SK-N-SH (cell line): ENCODE measurements around the gene GLOD4. TPM values are rescaled to one million over a fixed set of nuclear protein-coding genes. Genes with fewer than 3 reads are reported as not detected.

Experiments used
- CTCF ChIA-PET: fragments of 300-600, 350-600 bp; formaldehyde crosslinking; extraction: SDS; loops from one replicate; lab custom pipeline; 2021; lab: Yijun Ruan, JAX
- POLR2A ChIA-PET: fragments of 350-600 bp; sonication (Branson Sonifier 250); formaldehyde crosslinking; extraction: SDS; loops from one replicate; lab custom pipeline; 2020; ENCODE audit warnings: antibody characterized with exemption, inconsistent platforms; lab: Yijun Ruan, JAX
- DNase-seq: peaks from one replicate; pipeline ENCODE4 v3.0.0; 2012
- H2AFZ ChIP-seq: fragments of 200-600 bp; sonication (generic); 2 replicates; pipeline ENCODE4 v1.8.1; 2016; ENCODE audit warnings: antibody characterized with exemption, mild to moderate bottlenecking, low read depth
- H3F3A ChIP-seq: fragments of 200-600 bp; sonication (generic); replicated peaks from 2 replicates; pipeline ENCODE3; 2016; ENCODE audit warnings: antibody characterized with exemption, mild to moderate bottlenecking; ENCODE audit not compliant: insufficient read depth
- H3K27ac ChIP-seq, 2 experiments: fragments of 200-500 bp in 1 of 2; fragments of 200-600 bp in 1 of 2; sonication (Bioruptor generic) in 1 of 2; sonication (generic), shearing (Covaris generic) in 1 of 2; 2 replicates each; pipeline versions ENCODE4 v1.5.1 to v1.6.1; 2014 to 2016; ENCODE audit warnings: low read depth in 2 of 2, inconsistent platforms in 1 of 2, low read length in 1 of 2, mild to moderate bottlenecking in 1 of 2, mixed read lengths in 1 of 2
- H3K27me3 ChIP-seq: fragments of 200-600 bp; sonication (generic), shearing (Covaris generic); 2 replicates; pipeline ENCODE4 v1.6.1; 2016; ENCODE audit warnings: mixed run types; ENCODE audit not compliant: insufficient read depth
- H3K36me3 ChIP-seq, 2 experiments: fragments of 200-500 bp in 1 of 2; fragments of 200-600 bp in 1 of 2; sonication (Bioruptor generic) in 1 of 2; sonication (generic) in 1 of 2; replicated peaks in 1 of 2; 2 replicates each; pipeline versions ENCODE3 to v1.5.1; 2014 to 2016; ENCODE audit warnings: low read length in 1 of 2, mild to moderate bottlenecking in 1 of 2; ENCODE audit not compliant: insufficient read depth in 2 of 2, control insufficient read depth in 1 of 2
- H3K4me1 ChIP-seq, 2 experiments: fragments of 200-500 bp in 1 of 2; fragments of 200-600 bp in 1 of 2; sonication (Bioruptor generic) in 1 of 2; sonication (generic), shearing (Covaris generic) in 1 of 2; 2 replicates each; pipeline versions ENCODE4 v1.5.1 to v1.6.1; 2014 to 2016; ENCODE audit warnings: low read depth in 1 of 2, low read length in 1 of 2, mixed run types in 1 of 2; ENCODE audit not compliant: insufficient read depth in 2 of 2, control insufficient read depth in 1 of 2
- H3K4me2 ChIP-seq: fragments of 200-600 bp; sonication (generic), shearing (Covaris generic); 2 replicates; pipeline ENCODE4 v1.6.1; 2017; ENCODE audit warnings: mixed run types
- H3K4me3 ChIP-seq, 2 experiments: fragments of 200-500 bp in 1 of 2; fragments of 200-600 bp in 1 of 2; sonication (Bioruptor generic) in 1 of 2; sonication (generic), shearing (Covaris generic) in 1 of 2; 2 replicates each; pipeline versions ENCODE4 v1.5.1 to v1.8.1; 2014 to 2016; ENCODE audit warnings: low read depth in 2 of 2, inconsistent platforms in 1 of 2, low read length in 1 of 2, mild to moderate bottlenecking in 1 of 2, mixed read lengths in 1 of 2, moderate library complexity in 1 of 2
- H3K79me2 ChIP-seq: fragments of 200-600 bp; sonication (generic); 2 replicates; pipeline ENCODE4 v1.8.1; 2017; ENCODE audit warnings: mild to moderate bottlenecking; ENCODE audit not compliant: insufficient read depth
- H3K9ac ChIP-seq: fragments of 200-600 bp; sonication (generic); 2 replicates; pipeline ENCODE4 v1.6.1; 2017; ENCODE audit warnings: mixed run types
- H3K9me2 ChIP-seq: fragments of 200-600 bp; sonication (generic); 2 replicates; pipeline ENCODE4 v1.6.1; 2017; ENCODE audit warnings: mixed run types
- H3K9me3 ChIP-seq: fragments of 200-600 bp; sonication (generic); 2 replicates; pipeline ENCODE4 v1.6.1; 2017; ENCODE audit warnings: mixed run types, mild to moderate bottlenecking, moderate library complexity
- H4K20me1 ChIP-seq: fragments of 200-600 bp; sonication (generic); 2 replicates; pipeline ENCODE4 v1.6.1; 2017; ENCODE audit warnings: mild to moderate bottlenecking, mixed run types; ENCODE audit not compliant: insufficient read depth
- CHD2 ChIP-seq: fragments of 150-350 bp; IDR thresholded peaks from 2 replicates; pipeline ENCODE4 v1.6.1; 2018; ENCODE audit warnings: low read length; ENCODE audit not compliant: partially characterized antibody
- CTCF ChIP-seq: fragments of 200-600 bp; sonication (generic); IDR thresholded peaks from 2 replicates; pipeline ENCODE4 v1.6.1; 2017; ENCODE audit warnings: antibody characterized with exemption, mild to moderate bottlenecking, moderate library complexity
- EP300 ChIP-seq, 2 experiments: IDR thresholded peaks; 2 replicates each; pipeline versions ENCODE4 v1.4.0 to v1.6.1; 2012; ENCODE audit warnings: borderline replicate concordance in 1 of 2, low read depth in 1 of 2, low read length in 1 of 2
- FOSL2 ChIP-seq: IDR thresholded peaks from 2 replicates; pipeline ENCODE4 v1.4.0; 2012; ENCODE audit warnings: low read depth, mild to moderate bottlenecking, moderate library complexity, borderline replicate concordance
- FOXJ3 ChIP-seq: sonication (generic); formaldehyde crosslinking; IDR thresholded peaks from 2 replicates; pipeline ENCODE4 v1.5.1; 2020; ENCODE audit warnings: mild to moderate bottlenecking, missing genetic modification reagents
- FOXM1 ChIP-seq: IDR thresholded peaks from 2 replicates; pipeline ENCODE4 v1.4.0; 2012; ENCODE audit warnings: low read depth, mild to moderate bottlenecking
- GABPA ChIP-seq: IDR thresholded peaks from 2 replicates; pipeline ENCODE4 v1.4.0; 2012; ENCODE audit warnings: low read depth, mild to moderate bottlenecking
- MEF2A ChIP-seq: IDR thresholded peaks from 2 replicates; pipeline ENCODE4 v1.4.0; 2012; ENCODE audit warnings: low read depth, borderline replicate concordance
- NFIC ChIP-seq: IDR thresholded peaks from 2 replicates; pipeline ENCODE4 v1.4.0; 2012; ENCODE audit warnings: borderline replicate concordance
- POLR2AphosphoS5 ChIP-seq: IDR thresholded peaks from 2 replicates; pipeline ENCODE4 v1.6.1; 2012; ENCODE audit warnings: low read depth, low read length
- RAD21 ChIP-seq: IDR thresholded peaks from 2 replicates; pipeline ENCODE4 v1.6.1; 2012; ENCODE audit warnings: mild to moderate bottlenecking, low read length
- RCOR1 ChIP-seq: fragments of 150-350 bp; IDR thresholded peaks from 2 replicates; pipeline ENCODE4 v1.6.1; 2017; ENCODE audit warnings: antibody characterized with exemption, low read length
- RFX5 ChIP-seq: IDR thresholded peaks from 2 replicates; pipeline ENCODE4 v1.6.1; 2012; ENCODE audit warnings: mild to moderate bottlenecking, improper control_type of control experiment, low read length
- RXRA ChIP-seq: IDR thresholded peaks from 2 replicates; pipeline ENCODE4 v1.4.0; 2012; ENCODE audit warnings: low read depth, mild to moderate bottlenecking, borderline replicate concordance
- SIN3A ChIP-seq: IDR thresholded peaks from 2 replicates; pipeline ENCODE4 v1.6.1; 2012; ENCODE audit warnings: low read depth, mild to moderate bottlenecking, low read length, moderate library complexity, borderline replicate concordance
- TCF12 ChIP-seq: IDR thresholded peaks from 2 replicates; pipeline ENCODE4 v1.4.0; 2012
- TEAD4 ChIP-seq: IDR thresholded peaks from 2 replicates; pipeline ENCODE4 v1.4.0; 2012; ENCODE audit warnings: mild to moderate bottlenecking, borderline replicate concordance; ENCODE audit not compliant: insufficient read depth
- USF1 ChIP-seq: IDR thresholded peaks from 2 replicates; pipeline ENCODE4 v1.4.0; 2012; ENCODE audit warnings: low read depth, borderline replicate concordance
- USF2 ChIP-seq: fragments of 150-350 bp; IDR thresholded peaks from 2 replicates; pipeline ENCODE4 v1.6.1; 2017; ENCODE audit warnings: antibody characterized with exemption, low read length, low read depth, borderline replicate concordance
- YY1 ChIP-seq: IDR thresholded peaks from 2 replicates; pipeline ENCODE4 v1.4.0; 2012; ENCODE audit warnings: low read depth, mild to moderate bottlenecking
- WGBS: methylation state at CpG from one replicate; pipeline ENCODE4 v1.1.6; 2017; ENCODE audit warnings: low lambda C conversion rate; 5-methylcytosine and 5-hydroxymethylcytosine counted together
- polyA plus RNA-seq, 3 experiments: library from polyadenylated mRNA; depleted of rRNA; stranded (reverse); fragments of >200 nt; gene quantifications; 2 replicates each; pipeline ENCODE4 v1.2.3, GENCODE V29; 2012
- TF ChIP-seq, protein P1 (sequence below): fragments of 150-350 bp; IDR thresholded peaks from 2 replicates; pipeline ENCODE4 v1.6.1; 2016; ENCODE audit warnings: mild to moderate bottlenecking, low read depth, low read length
- TF ChIP-seq, protein P2 (sequence below): IDR thresholded peaks from 2 replicates; pipeline ENCODE4 v1.4.0; 2012; ENCODE audit warnings: low read depth
- TF ChIP-seq, protein P3 (sequence below): IDR thresholded peaks from 2 replicates; pipeline ENCODE4; 2012

The GLOD4 gene
- polyA plus RNA-seq, 1 of the 3 experiments (the other 2 are of a cell fraction) = 34.3 TPM

DNA sequence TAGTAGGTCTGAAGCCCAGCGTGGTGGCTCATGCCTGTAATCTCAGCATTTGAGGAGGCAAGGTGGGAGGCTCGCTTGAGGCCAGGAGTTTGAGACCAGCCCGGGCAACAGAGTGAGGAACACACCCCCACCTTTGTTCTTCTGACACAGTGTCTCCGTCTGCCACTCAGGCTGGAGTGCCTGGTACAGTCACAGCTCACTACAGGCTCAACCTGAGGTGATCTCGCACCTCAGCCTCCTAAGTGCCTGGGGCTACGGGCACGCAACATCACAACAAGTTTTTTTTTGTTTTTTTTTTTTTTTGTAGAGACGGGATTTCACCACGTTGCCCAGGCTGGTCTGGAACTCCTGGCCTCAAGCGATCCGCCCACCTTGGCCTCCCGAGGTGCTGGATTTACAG is 56.3 kb downstream of the GLOD4 start:
- Histone ChIP-seq H3K27me3 (no peaks in the 10 kb centered on the region), H3K4me3 (no peak overlapping the region), H3K9me3 (no peaks in the 10 kb centered on the region), H3K9me2 (no peaks in the 10 kb centered on the region), H3K36me3 (no peaks in the 10 kb centered on the region), H3F3A (peaks cover 12% of the 10 kb centered on the region), H3K4me2 (no peak overlapping the region), H4K20me1 (no peaks in the 10 kb centered on the region), H3K27ac (no peak overlapping the region), H3K79me2 (no peaks in the 10 kb centered on the region), H3K4me1 (no peaks in the 10 kb centered on the region), H3K9ac (no peak overlapping the region), H2AFZ (no peak overlapping the region)
- no peak for TF ChIP-seq TCF12
- no peak for TF ChIP-seq NFIC
- TF ChIP-seq FOXM1 = no peak
- TF ChIP-seq USF1 = no peak
- no peak for TF ChIP-seq GABPA
- no peak for TF ChIP-seq CHD2
- no peak for TF ChIP-seq EP300 (IDR thresholded peaks at IDR 0.05; ENCODE audit: borderline replicate concordance in 1 of 2, low read depth in 1 of 2, low read length in 1 of 2)
- TF ChIP-seq FOSL2 = no peak
- TF ChIP-seq RXRA = no peak
- no peak for TF ChIP-seq POLR2AphosphoS5
- no peak for TF ChIP-seq USF2
- TF ChIP-seq MEF2A = no peak
- no peak for TF ChIP-seq FOXJ3 (CRISPR knock-in tag)
- no peak for TF ChIP-seq RFX5
- TF ChIP-seq TEAD4 = no peak
- WGBS = 89% methylated on average over 12 of the region's 12 CpGs
- DNase-seq = no peak
- POLR2A ChIA-PET = no interaction called here
- CTCF ChIA-PET = interaction anchor here (1.4 to 2.0 kb wide), 2 partner anchors 27 to 271 kb away, joined by 3 to 4 read pairs; partner anchors contain the start of genes GEMIN4 and TIMM22

- CTCF ChIA-PET = no interaction called here
- no peak for DNase-seq
- TF ChIP-seq SIN3A = no peak
- no peak for TF ChIP-seq RCOR1
- TF ChIP-seq, protein P1, sequence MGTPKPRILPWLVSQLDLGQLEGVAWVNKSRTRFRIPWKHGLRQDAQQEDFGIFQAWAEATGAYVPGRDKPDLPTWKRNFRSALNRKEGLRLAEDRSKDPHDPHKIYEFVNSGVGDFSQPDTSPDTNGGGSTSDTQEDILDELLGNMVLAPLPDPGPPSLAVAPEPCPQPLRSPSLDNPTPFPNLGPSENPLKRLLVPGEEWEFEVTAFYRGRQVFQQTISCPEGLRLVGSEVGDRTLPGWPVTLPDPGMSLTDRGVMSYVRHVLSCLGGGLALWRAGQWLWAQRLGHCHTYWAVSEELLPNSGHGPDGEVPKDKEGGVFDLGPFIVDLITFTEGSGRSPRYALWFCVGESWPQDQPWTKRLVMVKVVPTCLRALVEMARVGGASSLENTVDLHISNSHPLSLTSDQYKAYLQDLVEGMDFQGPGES = no peak
- TF ChIP-seq, protein P2, sequence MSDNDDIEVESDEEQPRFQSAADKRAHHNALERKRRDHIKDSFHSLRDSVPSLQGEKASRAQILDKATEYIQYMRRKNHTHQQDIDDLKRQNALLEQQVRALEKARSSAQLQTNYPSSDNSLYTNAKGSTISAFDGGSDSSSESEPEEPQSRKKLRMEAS = no peak
- no peak for TF ChIP-seq CTCF
- TF ChIP-seq FOXM1 = no peak
- TF ChIP-seq CHD2 = no peak
- TF ChIP-seq, protein P3, sequence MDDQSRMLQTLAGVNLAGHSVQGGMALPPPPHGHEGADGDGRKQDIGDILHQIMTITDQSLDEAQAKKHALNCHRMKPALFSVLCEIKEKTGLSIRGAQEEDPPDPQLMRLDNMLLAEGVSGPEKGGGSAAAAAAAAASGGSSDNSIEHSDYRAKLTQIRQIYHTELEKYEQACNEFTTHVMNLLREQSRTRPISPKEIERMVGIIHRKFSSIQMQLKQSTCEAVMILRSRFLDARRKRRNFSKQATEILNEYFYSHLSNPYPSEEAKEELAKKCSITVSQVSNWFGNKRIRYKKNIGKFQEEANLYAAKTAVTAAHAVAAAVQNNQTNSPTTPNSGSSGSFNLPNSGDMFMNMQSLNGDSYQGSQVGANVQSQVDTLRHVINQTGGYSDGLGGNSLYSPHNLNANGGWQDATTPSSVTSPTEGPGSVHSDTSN = no peak
- no peak for TF ChIP-seq RFX5
- TF ChIP-seq MEF2A = no peak
- no peak for TF ChIP-seq RAD21
- no peak for TF ChIP-seq TCF12
- no peak for TF ChIP-seq YY1
Observed at GRCh38 chr17:725084-725483, 57.0 kb downstream of the GLOD4 start.

More at GRCh38 chr17:725084-725483, 57.0 kb downstream of the GLOD4 start:
- no peak overlapping the region for H3K4me2 ChIP-seq
- no peaks in the 10 kb centered on the region for H3K36me3 ChIP-seq
- no peak overlapping the region for H3K27ac ChIP-seq
- WGBS = 96% methylated on average over 14 of the region's 14 CpGs
- peaks cover 10% of the 10 kb centered on the region for H3F3A ChIP-seq
- POLR2A ChIA-PET = no interaction called here
- no peaks in the 10 kb centered on the region for H3K4me1 ChIP-seq
- H3K4me3 ChIP-seq = no peak overlapping the region
- H3K9me2 ChIP-seq = no peaks in the 10 kb centered on the region
- no peak overlapping the region for H3K9ac ChIP-seq
- no peak overlapping the region for H2AFZ ChIP-seq
- H3K9me3 ChIP-seq = no peaks in the 10 kb centered on the region
- H3K79me2 ChIP-seq = no peaks in the 10 kb centered on the region
- no peaks in the 10 kb centered on the region for H3K27me3 ChIP-seq
- H4K20me1 ChIP-seq = no peaks in the 10 kb centered on the region
